T-cell (primary cell): ENCODE results near the gene BRD7. TPM values are rescaled to one million over a fixed set of nuclear protein-coding genes. Genes with fewer than 3 reads are reported as not detected.

ENCODE experiments used
- ATAC-seq, 4 experiments: fragments of 200-7000 bp in 3 of 4; fragments of 150-1000 bp in 1 of 4; cut with Tn5 transposase; replicated peaks in 1 of 4; 1 replicate in 3 of 4; 2 replicates in 1 of 4; pipeline ENCODE4 v1.10.0; 2021; ENCODE audit warnings: moderate library complexity in 3 of 4, mild to moderate bottlenecking in 2 of 4, moderate number of reproducible peaks in 1 of 4
- CTCF ChIA-PET, 2 donors: fragments of 300-600 bp; sonication (Branson Sonifier 250); formaldehyde crosslinking; loops; one replicate each; lab custom pipeline; 2022; ENCODE audit warnings: antibody characterized with exemption in 2 of 2; lab: Charles Lee
- POLR2A ChIA-PET, 2 donors: fragments of 300-600 bp; sonication (Branson Sonifier 250); formaldehyde crosslinking; loops; one replicate each; lab custom pipeline; 2022; ENCODE audit warnings: antibody characterized with exemption in 2 of 2; lab: Charles Lee
- DNase-seq, 35 experiments: peaks; one replicate each; pipeline versions ENCODE4 v3.0.0 to v3.0.0-alpha.2; 2013 to 2023
- H3K27ac ChIP-seq: one replicate; pipeline ENCODE4 v1.5.1; 2013; ENCODE audit warnings: low read length
- H3K27me3 ChIP-seq, 2 experiments: replicated peaks in 1 of 2; 1 replicate in 1 of 2; 2 replicates in 1 of 2; pipeline versions ENCODE4 v1.6.1 to v1.7.0; 2013; ENCODE audit warnings: low read length in 1 of 2, mixed read lengths in 1 of 2; ENCODE audit not compliant: control insufficient read depth in 2 of 2, insufficient read depth in 2 of 2; ENCODE audit errors: extremely low read depth in 1 of 2
- H3K36me3 ChIP-seq, 2 donors: 1 replicate in 1 of 2; 2 replicates in 1 of 2; pipeline versions ENCODE4 v1.6.1 to v1.7.0; 2013; ENCODE audit warnings: low read length in 1 of 2; ENCODE audit not compliant: control insufficient read depth in 2 of 2, insufficient read depth in 1 of 2; ENCODE audit errors: extremely low read depth in 1 of 2
- H3K4me1 ChIP-seq, 2 experiments: 1 replicate in 1 of 2; 2 replicates in 1 of 2; pipeline versions ENCODE4 v1.6.1 to v1.7.0; 2013; ENCODE audit warnings: low read length in 2 of 2, mixed read lengths in 1 of 2; ENCODE audit not compliant: insufficient read depth in 2 of 2, control insufficient read depth in 1 of 2; ENCODE audit errors: extremely low read depth in 1 of 2
- H3K4me3 ChIP-seq, 2 donors: 1 replicate in 1 of 2; 2 replicates in 1 of 2; pipeline versions ENCODE4 v1.5.1 to v1.7.0; 2013; ENCODE audit warnings: mild to moderate bottlenecking in 2 of 2, low read length in 1 of 2, moderate library complexity in 1 of 2; ENCODE audit not compliant: control insufficient read depth in 1 of 2; ENCODE audit errors: extremely low read depth in 1 of 2
- H3K9me3 ChIP-seq: 2 replicates; pipeline ENCODE4 v1.7.0; 2013
- H3K27ac Mint-ChIP-seq, 2 donors: one replicate each; pipeline ENCODE4 v1.8.0; 2020 to 2021; ENCODE audit warnings: mild to moderate bottlenecking in 2 of 2, mixed read lengths in 2 of 2
- H3K27me3 Mint-ChIP-seq, 2 donors: one replicate each; pipeline ENCODE4 v1.8.0; 2021 to 2022; ENCODE audit warnings: mixed read lengths in 2 of 2
- H3K36me3 Mint-ChIP-seq: one replicate; pipeline ENCODE4 v1.8.0; 2021; ENCODE audit warnings: mixed read lengths
- H3K4me1 Mint-ChIP-seq, 3 donors: one replicate each; pipeline ENCODE4 v1.8.0; 2020 to 2022; ENCODE audit warnings: mixed read lengths in 3 of 3, mild to moderate bottlenecking in 1 of 3
- H3K4me3 Mint-ChIP-seq, 3 donors: one replicate each; pipeline ENCODE4 v1.8.0; 2020 to 2022; ENCODE audit warnings: mild to moderate bottlenecking in 3 of 3, mixed read lengths in 3 of 3, moderate library complexity in 3 of 3
- H3K9me3 Mint-ChIP-seq, 3 donors: one replicate each; pipeline ENCODE4 v1.8.0; 2020 to 2022; ENCODE audit warnings: mixed read lengths in 3 of 3
- WGBS: methylation state at CpG from one replicate; pipeline ENCODE4 v1.1.5; 2013; ENCODE audit warnings: missing lambda C conversion rate; ENCODE audit not compliant: insufficient coverage; 5-methylcytosine and 5-hydroxymethylcytosine counted together
- total RNA-seq, 35 experiments: library from RNA in 6 of 35; stranded (reverse) in 6 of 35; fragments of 120-200 nt in 1 of 35; gene quantifications; one replicate each; pipeline versions ENCODE4 v1.2.1 to v1.2.4 and lab custom pipeline; 2013 to 2026

The BRD7 gene
- total RNA-seq, 5 donors from 2014 or later (not counting 1 experiment from before 2014, with no cell fraction given) = 62.9 to 115 (median 75.4) TPM

GRCh38 chr16:50311891-50312501 is 56.8 kb downstream of the BRD7 start:
- H3K4me3 Mint-ChIP-seq = no peak overlapping the region
- H3K4me1 Mint-ChIP-seq = peaks cover 20 to 34% (median 32%) of the 10 kb centered on the region in 3 donors
- Histone ChIP-seq H3K4me1 (peaks cover 0 to 22% of the 10 kb centered on the region in 2 experiments), H3K4me3 (no peak overlapping the region), H3K9me3 (no peaks in the 10 kb centered on the region), H3K27me3 (no peaks in the 10 kb centered on the region), H3K36me3 (peaks cover 17 to 95% of the 10 kb centered on the region in 2 donors), H3K27ac (no peak overlapping the region)
- POLR2A ChIA-PET = interaction anchor here in 1 of 2 donors (0.7 kb wide), 1 partner anchor 464 kb away, joined by 8 read pairs; no protein-coding TSS in a partner anchor
- CTCF ChIA-PET = no interaction called here
- 93% methylated on average over 20 of the region's 22 CpGs for WGBS
- DNase-seq = peak in 4 of 35 experiments; percentile 2 to 21 (median 8)
- H3K9me3 Mint-ChIP-seq = no peaks in the 10 kb centered on the region
- H3K27ac Mint-ChIP-seq = peak overlapping the region; percentile 16 to 75
- no peak for ATAC-seq
- H3K36me3 Mint-ChIP-seq = peaks cover 54% of the 10 kb centered on the region
- no peaks in the 10 kb centered on the region for H3K27me3 Mint-ChIP-seq

GRCh38 chr16:50311134-50311528 is 57.7 kb downstream of the BRD7 start:
- no peak overlapping the region for H3K4me3 ChIP-seq
- peaks cover 47% of the 10 kb centered on the region for H3K36me3 Mint-ChIP-seq
- 100% methylated on average over 2 of the region's 4 CpGs for WGBS
- H3K4me1 Mint-ChIP-seq = peaks cover 20 to 34% (median 30%) of the 10 kb centered on the region in 3 donors
- peaks cover 23 to 94% of the 10 kb centered on the region in 2 donors for H3K36me3 ChIP-seq
- H3K4me3 Mint-ChIP-seq = no peak overlapping the region
- POLR2A ChIA-PET = interaction anchor here in 1 of 2 donors (0.7 kb wide), 1 partner anchor 465 kb away, joined by 8 read pairs; no protein-coding TSS in a partner anchor
- DNase-seq = peak in 3 of 35 experiments; percentile 3 to 19 (median 12)
- peak overlapping the region in 1 of 2 donors; percentile 16 for H3K27ac Mint-ChIP-seq
- no peaks in the 10 kb centered on the region for H3K27me3 Mint-ChIP-seq
- H3K4me1 ChIP-seq = peaks cover 0 to 22% of the 10 kb centered on the region in 2 experiments
- CTCF ChIA-PET = no interaction called here
- no peaks in the 10 kb centered on the region for H3K9me3 Mint-ChIP-seq
- H3K27me3 ChIP-seq = no peaks in the 10 kb centered on the region
- ATAC-seq = no peak
- H3K9me3 ChIP-seq = no peaks in the 10 kb centered on the region
- no peak overlapping the region for H3K27ac ChIP-seq

- H3K9me3 ChIP-seq = no peaks in the 10 kb centered on the region
- POLR2A ChIA-PET = no interaction called here
- no peak for ATAC-seq
- H3K27ac Mint-ChIP-seq = peak overlapping the region; percentile 82
- WGBS = 95% methylated on average over 13 of the region's 18 CpGs
- H3K36me3 Mint-ChIP-seq = peaks cover 42% of the 10 kb centered on the region
- CTCF ChIA-PET = interaction anchor here in 1 of 2 donors (0.6 kb wide), 1 partner anchor 278 kb away, joined by 6 read pairs; no protein-coding TSS in a partner anchor
- H3K4me1 ChIP-seq = peaks cover 0 to 22% of the 10 kb centered on the region in 2 experiments
- H3K27me3 ChIP-seq = no peaks in the 10 kb centered on the region
- peaks cover 20 to 34% (median 30%) of the 10 kb centered on the region in 3 donors for H3K4me1 Mint-ChIP-seq
- no peaks in the 10 kb centered on the region for H3K9me3 Mint-ChIP-seq
- no peak overlapping the region for H3K4me3 Mint-ChIP-seq
- DNase-seq = peak in 4 of 35 experiments; percentile 2 to 20 (median 8)
- H3K36me3 ChIP-seq = peaks cover 21 to 94% of the 10 kb centered on the region in 2 donors
- H3K4me3 ChIP-seq = no peak overlapping the region
- no peak overlapping the region for H3K27ac ChIP-seq
- H3K27me3 Mint-ChIP-seq = no peaks in the 10 kb centered on the region
Observed at GRCh38 chr16:50310308-50311133, 58.3 kb downstream of the BRD7 start.

GRCh38 chr16:50309527-50310307 is 59.1 kb downstream of the BRD7 start:
- Histone ChIP-seq H3K4me3 (no peak overlapping the region), H3K4me1 (peaks cover 0 to 22% of the 10 kb centered on the region in 2 experiments), H3K27me3 (no peaks in the 10 kb centered on the region), H3K9me3 (no peaks in the 10 kb centered on the region), H3K27ac (peak overlapping the region; percentile 21), H3K36me3 (peaks cover 24 to 94% of the 10 kb centered on the region in 2 donors)
- H3K36me3 Mint-ChIP-seq = peaks cover 35% of the 10 kb centered on the region
- H3K4me1 Mint-ChIP-seq = peaks cover 20 to 32% (median 28%) of the 10 kb centered on the region in 3 donors
- CTCF ChIA-PET = interaction anchor here in 1 of 2 donors (0.6 kb wide), 1 partner anchor 278 kb away, joined by 6 read pairs; no protein-coding TSS in a partner anchor
- peak in 4 of 35 experiments; percentile 2 to 22 (median 8) for DNase-seq
- no peak overlapping the region for H3K4me3 Mint-ChIP-seq
- H3K9me3 Mint-ChIP-seq = no peaks in the 10 kb centered on the region
- POLR2A ChIA-PET = no interaction called here
- no peaks in the 10 kb centered on the region for H3K27me3 Mint-ChIP-seq
- peak overlapping the region; percentile 82 for H3K27ac Mint-ChIP-seq
- ATAC-seq = no peak
- 93% methylated on average over 15 of the region's 15 CpGs for WGBS

GRCh38 chr16:50309156-50309526 is 59.6 kb downstream of the BRD7 start:
- DNase-seq = peak in 3 of 35 experiments; percentile 0 to 4 (median 1)
- no peaks in the 10 kb centered on the region for H3K27me3 ChIP-seq
- 87% methylated on average over 4 of the region's 11 CpGs for WGBS
- no peak overlapping the region for H3K4me3 ChIP-seq
- Mint-ChIP-seq H3K4me1 (peaks cover 20 to 29% (median 25%) of the 10 kb centered on the region in 3 donors), H3K4me3 (no peak overlapping the region), H3K36me3 (peaks cover 30% of the 10 kb centered on the region), H3K9me3 (no peaks in the 10 kb centered on the region), H3K27ac (peak overlapping the region; percentile 82), H3K27me3 (no peaks in the 10 kb centered on the region)
- no peak for ATAC-seq
- CTCF ChIA-PET = no interaction called here
- no peaks in the 10 kb centered on the region for H3K9me3 ChIP-seq
- H3K36me3 ChIP-seq = peaks cover 30 to 94% of the 10 kb centered on the region in 2 donors
- peak overlapping the region; percentile 21 for H3K27ac ChIP-seq
- POLR2A ChIA-PET = no interaction called here
- peaks cover 0 to 20% of the 10 kb centered on the region in 2 experiments for H3K4me1 ChIP-seq
